GM12878 (cell line): ENCODE data around the gene TEDC1. TPM values are rescaled to one million over a fixed set of nuclear protein-coding genes. Genes with fewer than 3 reads are reported as not detected.

ENCODE experiments used
- ATAC-seq: fragments of 200-7000 bp; cut with Tn5 transposase; 3 replicates; pipeline ENCODE4 v1.9.1; 2020; ENCODE audit warnings: mild to moderate bottlenecking, moderate library complexity
- BruUV-seq: library from RNA; stranded (reverse); fragments of 400-500 nt; replicated peaks from 2 replicates; lab custom pipeline; 2021; lab: Mats Ljungman, UMichigan
- CTCF ChIA-PET: fragments of 300-600 bp; sonication (Branson Sonifier 250); formaldehyde crosslinking; extraction: SDS; loops from one replicate; lab custom pipeline; 2021; ENCODE audit warnings: inconsistent platforms; lab: Yijun Ruan, JAX
- POLR2A ChIA-PET: fragments of 350-600 bp; formaldehyde crosslinking; extraction: SDS; loops from one replicate; lab custom pipeline; 2021; ENCODE audit warnings: inconsistent platforms; lab: Charles Lee
- RAD21 ChIA-PET: fragments of 300-600 bp; sonication (Branson Sonifier 250); formaldehyde crosslinking; loops from one replicate; lab custom pipeline; 2023; ENCODE audit warnings: antibody characterized with exemption; ENCODE audit not compliant: unreplicated experiment; lab: Charles Lee
- SMC1A ChIA-PET: fragments of 300-600 bp; sonication (Branson Sonifier 250); formaldehyde crosslinking; loops from one replicate; lab custom pipeline; 2023; ENCODE audit not compliant: unreplicated experiment, uncharacterized antibody; lab: Charles Lee
- DNase-seq: peaks from one replicate; pipeline ENCODE4 v3.0.0-alpha.2; 2011; ENCODE audit warnings: low read depth, low spot score
- FAIRE-seq: peaks from 3 replicates; lab custom pipeline; 2011; peaks lifted over from hg19 to GRCh38; lab: Jason Lieb, UNC
- H2AFZ ChIP-seq: 2 replicates; pipeline ENCODE4 v1.6.0; 2011; ENCODE audit warnings: low read depth, low read length, control low read depth; ENCODE audit not compliant: control insufficient read depth
- H3K27ac ChIP-seq: 2 replicates; pipeline ENCODE4 v1.5.1; 2011; ENCODE audit warnings: control low read depth; ENCODE audit not compliant: control insufficient read depth, insufficient read depth
- H3K27me3 ChIP-seq, 2 experiments: replicated peaks in 1 of 2; 2 replicates each; pipeline versions ENCODE4 v1.6.0 to v1.6.1; 2011; ENCODE audit warnings: low read length in 1 of 2; ENCODE audit not compliant: control insufficient read depth in 2 of 2, insufficient read depth in 2 of 2
- H3K36me3 ChIP-seq, 2 experiments: 2 replicates each; pipeline ENCODE4 v1.5.1; 2011; ENCODE audit warnings: low read length in 1 of 2; ENCODE audit not compliant: control insufficient read depth in 2 of 2, insufficient read depth in 2 of 2
- H3K4me1 ChIP-seq: 2 replicates; pipeline ENCODE4 v1.6.1; 2011; ENCODE audit warnings: mild to moderate bottlenecking, low read length, moderate library complexity, mixed read lengths; ENCODE audit not compliant: control insufficient read depth, insufficient read depth
- H3K4me2 ChIP-seq: 2 replicates; pipeline ENCODE4 v1.6.0; 2011; ENCODE audit warnings: control low read depth; ENCODE audit not compliant: control insufficient read depth, insufficient read depth
- H3K4me3 ChIP-seq: fragments of 200-600 bp; sonication (generic); 2 replicates; pipeline ENCODE4 v1.5.1; 2016
- H3K79me2 ChIP-seq: 2 replicates; pipeline ENCODE4 v1.6.0; 2011; ENCODE audit warnings: low read length; ENCODE audit not compliant: control insufficient read depth, insufficient read depth
- H3K9ac ChIP-seq: 2 replicates; pipeline ENCODE4 v1.8.0; 2011; ENCODE audit warnings: low read length, control low read depth, mixed read lengths; ENCODE audit not compliant: control insufficient read depth, insufficient read depth
- H3K9me3 ChIP-seq: replicated peaks from 3 replicates; pipeline ENCODE4 v1.5.1; 2011; ENCODE audit warnings: mild to moderate bottlenecking, low read length; ENCODE audit not compliant: control insufficient read depth, insufficient read depth
- H4K20me1 ChIP-seq: 2 replicates; pipeline ENCODE4 v1.6.0; 2011; ENCODE audit not compliant: control insufficient read depth, insufficient read depth
- ASH2L ChIP-seq: fragments of 300-600, 200-600 bp; sonication (generic); IDR thresholded peaks from 2 replicates; pipeline ENCODE4 v1.6.1; 2017; ENCODE audit warnings: low read depth, mild to moderate bottlenecking, borderline replicate concordance
- BHLHE40 ChIP-seq, 2 experiments: fragments of 450-650 bp in 1 of 2; IDR thresholded peaks; 2 replicates each; pipeline ENCODE4 v1.6.1; 2011 to 2017; ENCODE audit warnings: low read depth in 2 of 2, borderline replicate concordance in 1 of 2, improper control_type of control experiment in 1 of 2, low read length in 1 of 2, mild to moderate bottlenecking in 1 of 2
- FOXM1 ChIP-seq: IDR thresholded peaks from 2 replicates; pipeline ENCODE4 v1.6.1; 2012; ENCODE audit warnings: low read depth, mild to moderate bottlenecking, inconsistent platforms, low read length, moderate library complexity
- IKZF1 ChIP-seq: fragments of 450-650 bp; conservative IDR thresholded peaks from 2 replicates; pipeline ENCODE4 v1.6.1; 2017; ENCODE audit warnings: antibody characterized with exemption, mild to moderate bottlenecking
- IRF4 ChIP-seq: IDR thresholded peaks from 2 replicates; pipeline ENCODE4 v1.6.1; 2011; ENCODE audit warnings: low read depth, low read length
- JUNB ChIP-seq: IDR thresholded peaks from 2 replicates; pipeline ENCODE4 v1.6.1; 2016; ENCODE audit warnings: antibody characterized with exemption, mild to moderate bottlenecking
- POLR2AphosphoS2 ChIP-seq: IDR thresholded peaks from 2 replicates; pipeline ENCODE4 v1.6.1; 2011; ENCODE audit warnings: low read depth, mild to moderate bottlenecking, low read length, improper control_type of control experiment, moderate library complexity
- POU2F2 ChIP-seq: IDR thresholded peaks from 3 replicates; pipeline ENCODE4 v1.6.1; 2011; ENCODE audit warnings: low read depth, mild to moderate bottlenecking, low read length, borderline replicate concordance
- WGBS: methylation state at CpG from one replicate; pipeline ENCODE4 v1.1.6; 2016; ENCODE audit warnings: low lambda C conversion rate; ENCODE audit not compliant: insufficient replicate concordance, insufficient coverage; ENCODE audit errors: missing lambda C conversion rate; 5-methylcytosine and 5-hydroxymethylcytosine counted together
- in situ Hi-C: fragments of 300-500 bp; cut with MboI; formaldehyde crosslinking; loops from 9 replicates; pipeline ENCODE4 v1.14.3; 2018; ENCODE audit warnings: mixed read lengths
- intact Hi-C: fragments of 100-400 bp; cut with micrococcal nuclease; formaldehyde crosslinking; loops from one replicate; pipeline ENCODE4 v1.14.2; 2022; ENCODE audit not compliant: unreplicated experiment
- polyA plus RNA-seq, 11 experiments: library from polyadenylated mRNA; depleted of rRNA in 4 of 11; unstranded in 6 of 11; stranded (reverse) in 5 of 11; fragments of >200 nt; fragmentation: Nextera tagmentation in 4 of 11; fragmentation: Illumina TruSeq in 1 of 11; extraction: Ambion mirVana in 4 of 11; extraction: Trizol in 1 of 11; gene quantifications; 1 replicate in 1 of 11; 2 replicates in 10 of 11; pipeline versions ENCODE4 v1.2.1 to v1.2.3, GENCODE V29; 2011 to 2016; ENCODE audit warnings: inconsistent platforms in 2 of 11, missing spikeins in 2 of 11, low read depth in 1 of 11
- total RNA-seq, 4 experiments: library from RNA; depleted of rRNA in 3 of 4; stranded (reverse); fragments of >200 nt in 3 of 4; fragmentation: Illumina TruSeq in 1 of 4; extraction: Trizol in 1 of 4; gene quantifications; 2 replicates each; pipeline versions ENCODE4 v1.2.1 to v1.2.3, GENCODE V29; 2013 to 2021

TEDC1 gene
- total and polyA plus RNA-seq, 10 of the 15 experiments (the other 5 are each of a cell fraction or from before 2014, with no cell fraction given) = 0.19 to 34.2 (median 14.5) TPM

GRCh38 chr14:105484997-105485393 lies 6.1 kb upstream of the TEDC1 start:
- no peak for ATAC-seq
- SMC1A ChIA-PET = no interaction called here
- 82% methylated on average over 12 of the region's 16 CpGs for WGBS
- Histone ChIP-seq H3K79me2 (peaks cover 3% of the 10 kb centered on the region), H4K20me1 (no peaks in the 10 kb centered on the region), H3K4me2 (no peak overlapping the region), H3K9me3 (no peaks in the 10 kb centered on the region), H3K27ac (no peak overlapping the region), H3K9ac (no peak overlapping the region), H3K27me3 (no peaks in the 10 kb centered on the region), H2AFZ (no peak overlapping the region), H3K4me1 (peaks cover 38% of the 10 kb centered on the region), H3K36me3 (no peaks in the 10 kb centered on the region), H3K4me3 (no peak overlapping the region)
- in situ Hi-C loops = loop anchor here (5.0 kb wide), 1 partner anchor 113 kb away; no protein-coding TSS in a partner anchor
- no TSS peak for BruUV-seq
- TF ChIP-seq POU2F2 = no peak
- TF ChIP-seq IKZF1 = no peak
- TF ChIP-seq BHLHE40 (IDR thresholded peaks at IDR 0.05; ENCODE audit: borderline replicate concordance in 1 of 2, low read depth in 2 of 2, low read length in 1 of 2) = no peak
- no peak for TF ChIP-seq IRF4
- TF ChIP-seq FOXM1 = no peak
- TF ChIP-seq ASH2L = no peak
- no peak for TF ChIP-seq POLR2AphosphoS2
- no peak for TF ChIP-seq JUNB
- RAD21 ChIA-PET = no interaction called here
- DNase-seq = no peak
- CTCF ChIA-PET = no interaction called here
- no peak for FAIRE-seq
- intact Hi-C loops = loop anchor here (10.0 kb wide), 1 partner anchor 420 kb away; the partner anchor contains the start of gene GPR132
- POLR2A ChIA-PET = no interaction called here
